ENCODE data around the gene ZNF438.
A peak's percentile ranks its signal among the peaks of the same experiment; 100 is the strongest.

Gene ZNF438

DNA sequence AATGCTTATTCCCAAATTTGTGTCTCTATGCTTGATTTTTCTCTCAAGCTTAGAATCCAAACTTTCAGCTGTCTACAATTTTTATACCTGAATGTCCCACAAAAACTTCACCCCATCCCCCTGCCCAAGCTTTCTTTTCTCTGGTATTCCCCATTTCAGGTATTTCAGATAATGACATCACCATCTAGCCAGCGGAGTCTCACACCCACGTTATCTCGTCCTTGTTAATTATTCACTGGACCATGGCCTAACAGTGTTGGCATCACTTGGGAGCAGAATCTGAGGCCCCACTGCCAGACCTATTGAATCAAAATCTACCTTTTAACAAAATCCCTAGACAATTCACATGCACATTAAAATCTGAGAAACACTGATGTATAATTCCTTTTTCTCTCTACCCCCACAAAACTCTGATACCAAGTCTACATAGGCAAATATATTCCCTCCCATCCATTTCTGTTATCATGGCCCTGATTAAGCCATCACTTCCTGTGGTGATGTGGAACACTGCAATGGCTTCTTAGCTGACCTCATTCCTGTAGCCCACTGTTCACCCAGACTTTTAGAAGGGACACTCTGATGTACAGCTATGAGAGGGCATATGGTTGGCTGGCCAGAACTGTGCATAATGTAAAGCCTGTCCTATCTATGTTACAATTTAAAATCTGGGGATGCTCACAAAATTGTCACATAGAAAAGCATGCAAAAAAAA is 31.4 kb downstream of the ZNF438 start:
- H3K27me3 ChIP-seq = no peaks in the 10 kb centered on the region
- no peaks in the 10 kb centered on the region for H3K9me3 ChIP-seq
- H3K36me3 ChIP-seq = no peaks in the 10 kb centered on the region
- peaks cover 88 to 95% of the 10 kb centered on the region in 2 experiments for H3K4me1 ChIP-seq (ENCODE audit: control insufficient read depth in 1 of 2, insufficient read depth in 1 of 2, low read depth in 1 of 2, low read length in 1 of 2)
- H3K27ac ChIP-seq = peak overlapping the region; percentile 96
- TF ChIP-seq, protein P1, sequence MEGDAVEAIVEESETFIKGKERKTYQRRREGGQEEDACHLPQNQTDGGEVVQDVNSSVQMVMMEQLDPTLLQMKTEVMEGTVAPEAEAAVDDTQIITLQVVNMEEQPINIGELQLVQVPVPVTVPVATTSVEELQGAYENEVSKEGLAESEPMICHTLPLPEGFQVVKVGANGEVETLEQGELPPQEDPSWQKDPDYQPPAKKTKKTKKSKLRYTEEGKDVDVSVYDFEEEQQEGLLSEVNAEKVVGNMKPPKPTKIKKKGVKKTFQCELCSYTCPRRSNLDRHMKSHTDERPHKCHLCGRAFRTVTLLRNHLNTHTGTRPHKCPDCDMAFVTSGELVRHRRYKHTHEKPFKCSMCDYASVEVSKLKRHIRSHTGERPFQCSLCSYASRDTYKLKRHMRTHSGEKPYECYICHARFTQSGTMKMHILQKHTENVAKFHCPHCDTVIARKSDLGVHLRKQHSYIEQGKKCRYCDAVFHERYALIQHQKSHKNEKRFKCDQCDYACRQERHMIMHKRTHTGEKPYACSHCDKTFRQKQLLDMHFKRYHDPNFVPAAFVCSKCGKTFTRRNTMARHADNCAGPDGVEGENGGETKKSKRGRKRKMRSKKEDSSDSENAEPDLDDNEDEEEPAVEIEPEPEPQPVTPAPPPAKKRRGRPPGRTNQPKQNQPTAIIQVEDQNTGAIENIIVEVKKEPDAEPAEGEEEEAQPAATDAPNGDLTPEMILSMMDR (IDR thresholded peaks at IDR 0.05) = no peak
- H3K4me3 ChIP-seq (ENCODE audit: low read depth in 1 of 2, low read length in 1 of 2) = peak overlapping the region; percentile 42 to 62

DNA sequence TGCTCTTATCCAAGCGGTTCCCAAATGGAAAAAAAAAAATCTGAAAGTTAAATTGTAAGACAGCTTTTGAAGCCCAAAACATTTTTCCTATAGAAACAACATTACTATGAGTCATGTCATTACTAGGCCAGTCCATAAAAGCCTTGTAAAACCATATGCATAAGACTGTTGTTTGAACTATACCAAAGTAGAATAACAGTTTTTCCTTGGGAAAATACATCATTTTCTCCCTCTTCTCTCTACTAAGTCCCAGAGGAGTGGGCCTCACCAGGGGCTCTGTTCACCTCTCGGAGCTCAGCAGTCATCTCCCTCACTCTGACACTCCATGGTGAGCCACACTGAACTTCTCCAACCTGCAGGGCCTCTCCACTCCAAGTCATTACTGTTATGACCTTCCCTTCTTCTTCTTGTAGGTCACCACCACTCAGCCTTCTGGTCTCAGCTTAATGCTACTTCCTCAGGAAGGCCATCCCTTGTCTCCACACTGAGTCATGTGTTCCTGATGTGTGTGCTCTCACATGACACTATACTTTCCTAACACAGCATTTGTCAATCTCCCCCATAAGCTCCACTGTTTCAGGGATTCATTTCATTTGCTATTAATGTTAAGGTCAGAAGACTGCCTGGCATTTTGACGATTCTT is 32.5 kb downstream of the ZNF438 start:
- no peaks in the 10 kb centered on the region for H3K27me3 ChIP-seq
- H3K4me3 ChIP-seq (ENCODE audit: low read depth in 1 of 2, low read length in 1 of 2) = peak overlapping the region; percentile 42 to 62
- H3K36me3 ChIP-seq = no peaks in the 10 kb centered on the region
- peaks cover 88 to 95% of the 10 kb centered on the region in 2 experiments for H3K4me1 ChIP-seq (ENCODE audit: control insufficient read depth in 1 of 2, insufficient read depth in 1 of 2, low read depth in 1 of 2, low read length in 1 of 2)
- H3K9me3 ChIP-seq = no peaks in the 10 kb centered on the region
- TF ChIP-seq, protein P1 (IDR thresholded peaks at IDR 0.05) = peak; percentile 28
- peak overlapping the region; percentile 96 for H3K27ac ChIP-seq

DNA sequence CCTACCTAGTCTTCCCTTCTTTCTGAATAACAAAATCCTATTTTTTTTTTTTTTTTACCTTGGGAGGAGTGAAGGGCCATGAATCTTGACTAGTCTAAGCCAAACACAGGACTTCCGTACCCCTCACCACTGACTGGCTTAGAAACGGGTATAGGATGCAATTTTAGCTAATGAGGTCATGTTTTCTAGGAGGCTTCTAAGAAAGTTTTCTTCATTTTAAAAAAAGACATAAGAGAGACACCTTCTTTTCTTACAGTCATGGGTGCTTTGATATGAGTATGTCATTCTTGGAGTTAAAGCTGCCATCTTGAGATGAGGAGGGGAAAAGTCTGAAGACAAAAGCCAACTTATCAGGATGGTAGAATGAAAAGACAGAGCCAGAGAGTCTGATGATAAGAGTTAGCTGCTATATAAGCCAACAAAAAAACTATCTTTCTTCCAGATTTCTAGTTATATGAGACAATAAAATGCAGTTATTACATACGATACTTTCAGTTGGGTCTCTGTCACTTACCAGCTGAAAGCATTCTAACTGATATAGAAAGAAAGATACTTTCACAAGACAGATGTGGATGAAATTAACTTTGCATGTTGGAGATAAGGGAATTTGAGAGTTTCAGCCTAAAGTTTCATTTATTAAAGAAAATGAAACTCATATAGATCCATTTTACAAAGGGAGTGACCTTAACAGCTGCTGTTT is 34.0 kb downstream of the ZNF438 start:
- Histone ChIP-seq H3K9me3 (no peaks in the 10 kb centered on the region), H3K27me3 (no peaks in the 10 kb centered on the region), H3K4me1 (ENCODE audit: control insufficient read depth in 1 of 2, insufficient read depth in 1 of 2, low read depth in 1 of 2, low read length in 1 of 2) (peaks cover 98% of the 10 kb centered on the region in 2 experiments), H3K27ac (peak overlapping the region; percentile 96), H3K4me3 (ENCODE audit: low read depth in 1 of 2, low read length in 1 of 2) (peak overlapping the region; percentile 42 to 62), H3K36me3 (no peaks in the 10 kb centered on the region)
- TF ChIP-seq, protein P1 (IDR thresholded peaks at IDR 0.05) = no peak

DNA sequence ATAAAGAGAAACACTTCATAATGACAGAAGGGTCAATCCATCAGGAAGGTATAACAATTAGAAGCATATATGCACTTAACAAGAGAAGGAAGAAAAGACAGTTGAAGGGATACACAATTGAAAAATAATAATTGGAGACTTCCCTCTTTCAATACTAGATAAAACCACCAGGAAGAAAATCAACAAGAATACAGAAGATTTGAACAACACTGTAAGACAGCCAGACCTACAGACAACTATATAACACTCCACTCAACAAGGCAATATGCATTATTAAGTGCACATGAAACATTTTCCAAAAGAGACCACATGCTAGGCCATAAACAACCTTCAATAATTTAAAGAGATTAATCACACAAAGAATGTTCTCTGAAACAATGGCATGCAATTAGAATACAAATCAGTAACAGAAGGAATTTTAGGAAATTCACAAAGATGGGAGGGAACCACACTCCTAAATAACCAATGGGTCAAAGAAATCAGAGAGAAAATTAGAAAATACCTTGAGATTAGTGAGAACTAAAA is 35.1 kb downstream of the ZNF438 start:
- H3K4me1 ChIP-seq (ENCODE audit: control insufficient read depth in 1 of 2, insufficient read depth in 1 of 2, low read depth in 1 of 2, low read length in 1 of 2) = peaks cover 97 to 99% of the 10 kb centered on the region in 2 experiments
- no peaks in the 10 kb centered on the region for H3K27me3 ChIP-seq
- TF ChIP-seq, protein P1 (IDR thresholded peaks at IDR 0.05) = no peak
- no peaks in the 10 kb centered on the region for H3K36me3 ChIP-seq
- H3K4me3 ChIP-seq (ENCODE audit: low read depth in 1 of 2, low read length in 1 of 2) = peak overlapping the region; percentile 50 to 62
- peak overlapping the region; percentile 96 for H3K27ac ChIP-seq
- no peaks in the 10 kb centered on the region for H3K9me3 ChIP-seq

DNA sequence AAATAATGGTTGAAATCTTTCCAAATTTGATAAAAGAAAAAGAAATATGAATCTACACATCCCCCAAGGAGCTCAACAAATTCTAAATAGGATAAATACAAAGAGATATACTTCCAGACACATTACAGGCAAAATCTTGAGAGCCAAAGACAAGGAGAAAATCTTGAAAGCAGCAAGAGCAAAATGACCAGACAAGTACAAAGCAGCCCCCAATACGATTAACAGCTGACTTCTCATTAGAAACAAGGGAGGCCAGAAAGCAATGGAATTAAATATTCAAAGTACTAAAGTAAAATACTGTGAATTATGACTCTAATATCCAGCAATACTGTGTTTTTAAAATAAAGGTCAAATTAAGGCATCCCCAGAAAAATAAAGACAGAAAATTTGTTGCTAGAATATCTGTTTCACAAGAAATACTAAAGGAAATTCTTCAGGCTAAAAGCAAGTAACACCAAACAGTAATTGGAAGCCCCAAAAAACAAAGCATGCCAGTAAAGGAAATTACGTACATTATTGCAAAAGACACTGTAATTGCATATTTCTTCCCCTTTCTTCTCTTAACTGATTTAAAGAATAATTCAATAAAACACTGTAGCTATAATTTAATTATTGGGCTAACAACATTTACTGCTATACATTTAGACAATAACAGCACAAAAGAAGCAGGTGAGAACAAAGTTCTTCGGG is 36.4 kb downstream of the ZNF438 start:
- peak overlapping the region; percentile 96 for H3K27ac ChIP-seq
- TF ChIP-seq, protein P1 (IDR thresholded peaks at IDR 0.05) = no peak
- no peaks in the 10 kb centered on the region for H3K36me3 ChIP-seq
- peaks cover 91 to 99% of the 10 kb centered on the region in 2 experiments for H3K4me1 ChIP-seq (ENCODE audit: control insufficient read depth in 1 of 2, insufficient read depth in 1 of 2, low read depth in 1 of 2, low read length in 1 of 2)
- H3K27me3 ChIP-seq = no peaks in the 10 kb centered on the region
- H3K9me3 ChIP-seq = no peaks in the 10 kb centered on the region
- peak overlapping the region; percentile 50 to 62 for H3K4me3 ChIP-seq (ENCODE audit: low read depth in 1 of 2, low read length in 1 of 2)

All from neutrophil (primary cell).